Anterior cingulate cortex (tissue), 58 donors: ENCODE data around the gene CALML3.

Experiments used
- DNase-seq, 58 donors: peaks; one replicate each; lab custom pipeline; 2025; lab: John Stamatoyannopoulos, UW

The CALML3 gene

DNA sequence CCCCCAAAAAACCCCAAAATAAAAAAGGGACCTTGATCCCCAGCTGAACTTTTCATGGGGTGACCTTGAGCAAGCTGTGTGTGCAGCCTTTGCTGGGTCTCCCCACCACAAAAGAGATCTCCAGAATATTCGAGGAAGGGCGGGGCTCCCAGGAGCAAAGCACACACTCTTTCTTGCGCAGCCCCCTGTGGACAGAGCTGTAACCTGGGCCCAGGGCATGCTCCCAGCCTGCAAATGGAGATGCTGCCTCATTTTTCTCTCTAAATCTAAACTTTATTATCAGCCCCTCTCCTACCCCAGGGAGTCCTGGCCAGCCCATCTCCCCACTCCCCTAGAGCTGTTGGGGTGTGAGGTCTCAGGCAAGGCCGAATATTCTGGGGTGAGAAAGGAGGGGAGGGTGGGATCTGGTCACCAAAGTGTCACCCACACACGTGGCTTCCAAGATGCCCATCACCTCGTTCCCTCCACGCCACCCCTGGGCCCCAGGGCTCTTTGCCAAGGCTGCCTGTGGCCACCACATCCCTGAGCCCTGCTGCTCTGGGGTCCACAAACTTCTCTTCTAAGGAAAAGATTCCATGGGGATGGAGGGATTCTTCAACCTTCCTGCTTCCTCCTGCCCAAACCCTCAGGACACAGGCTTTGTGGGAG, 1.7 kb upstream of the CALML3 start:
- no peak for DNase-seq

DNA sequence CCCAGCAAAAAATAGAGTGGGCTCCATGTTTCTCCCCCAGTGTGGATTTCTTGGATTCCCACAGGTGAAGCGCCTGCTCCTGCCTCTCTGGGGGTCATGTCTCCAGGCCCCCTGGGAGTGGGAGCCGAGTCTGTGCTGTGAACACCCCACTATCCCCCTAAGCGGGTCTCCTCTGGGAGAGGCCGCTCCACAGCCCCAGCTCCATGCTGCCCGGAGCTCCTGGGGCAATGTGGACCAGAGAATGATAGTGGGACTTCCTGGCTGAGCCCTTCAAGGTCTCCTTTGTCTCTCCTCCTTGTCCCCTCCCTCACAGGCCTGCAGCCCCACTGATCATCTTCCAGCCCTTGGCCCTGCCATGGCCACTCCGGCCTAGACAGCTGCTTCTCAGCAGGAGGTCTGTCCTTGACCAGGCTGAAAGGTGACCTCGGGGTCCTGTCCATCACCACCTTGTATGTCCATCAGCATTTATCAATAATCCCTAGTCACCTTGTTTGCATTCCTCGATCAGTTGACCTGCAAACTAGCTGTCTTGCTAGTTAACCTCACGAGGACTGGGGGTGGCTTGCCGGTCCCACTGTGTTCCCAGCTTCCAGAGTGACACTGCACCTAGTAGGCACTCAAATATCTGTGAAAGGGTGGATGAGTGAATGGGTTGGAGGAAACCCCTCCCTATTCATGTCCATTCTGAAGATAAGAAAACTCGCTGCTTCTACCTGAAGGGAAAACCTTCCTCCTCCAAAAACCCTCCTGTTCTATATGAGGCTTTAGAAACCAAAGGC, 776 bp upstream of the CALML3 start:
- DNase-seq = no peak

- peak in 3 of 58 donors; percentile 5 to 36 (median 25) for DNase-seq
Observed at GRCh38 chr10:5525561-5526341, 990 bp downstream of the CALML3 start.

DNA sequence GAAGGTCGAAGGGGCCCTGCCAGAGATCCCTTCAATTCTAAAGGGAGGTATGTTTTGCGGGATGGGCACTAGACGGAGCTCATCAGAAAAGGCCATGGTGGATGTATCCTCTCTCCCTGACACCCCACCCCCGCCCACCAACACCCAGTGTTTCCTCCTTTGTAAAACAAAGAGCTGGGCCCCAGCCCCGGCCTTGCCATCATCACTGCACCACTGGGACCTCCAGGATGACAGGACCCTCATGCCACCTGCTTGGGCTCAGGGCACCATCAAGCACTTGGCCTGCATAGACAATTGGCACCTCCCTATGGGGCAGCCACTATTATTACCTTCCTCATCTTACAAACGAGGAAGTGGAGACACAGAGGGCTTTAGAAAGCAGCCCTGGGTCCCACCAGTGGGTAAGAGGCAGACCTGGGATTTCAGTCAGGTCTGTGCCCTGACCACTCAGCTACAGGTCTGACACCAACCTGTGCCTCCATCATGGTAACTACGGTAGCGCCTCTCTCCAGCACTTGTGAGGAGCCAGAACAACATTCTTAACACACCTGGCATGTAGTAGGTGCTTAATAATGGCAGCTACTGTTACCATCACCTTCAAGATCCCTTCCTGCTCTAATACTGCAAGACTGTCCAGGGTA, 2.0 kb downstream of the CALML3 start:
- no peak for DNase-seq

- no peak for DNase-seq
Observed at GRCh38 chr10:5527332-5528200, 2.8 kb downstream of the CALML3 start.

DNA sequence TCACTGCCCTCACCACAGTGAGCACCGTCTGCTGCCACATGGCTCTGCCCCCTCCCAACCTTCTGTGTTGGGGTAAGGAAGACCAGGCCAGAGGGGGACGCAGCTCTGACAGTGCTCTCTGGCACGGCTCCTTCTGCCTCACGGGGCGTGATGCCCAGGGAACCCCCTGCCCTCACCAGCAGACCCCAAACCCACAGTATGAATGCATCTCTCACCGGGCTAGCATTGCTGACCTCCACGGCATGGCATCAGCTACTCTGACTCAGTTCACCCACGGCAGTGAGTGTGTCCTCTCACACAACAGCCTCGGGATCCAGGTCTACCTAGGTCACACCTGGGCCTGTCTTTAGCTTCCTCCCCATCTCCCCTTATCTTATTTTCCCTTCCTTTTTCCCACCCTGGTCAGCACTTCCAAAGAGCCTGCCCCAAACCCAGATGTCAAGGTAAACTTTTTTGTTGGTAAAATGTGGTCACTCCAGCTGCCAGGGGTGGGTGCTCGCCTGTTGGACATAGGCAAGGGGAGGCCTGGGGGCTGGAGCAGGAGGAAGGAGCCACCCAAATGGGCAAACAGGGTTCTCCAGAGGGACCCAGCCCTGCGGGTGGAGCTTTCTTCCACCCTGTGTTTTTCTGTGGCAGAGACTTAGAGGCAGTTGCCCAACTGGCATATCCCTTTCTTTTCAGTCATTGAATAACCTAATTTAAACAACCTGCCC, 4.4 kb downstream of the CALML3 start:
- DNase-seq = no peak

DNA sequence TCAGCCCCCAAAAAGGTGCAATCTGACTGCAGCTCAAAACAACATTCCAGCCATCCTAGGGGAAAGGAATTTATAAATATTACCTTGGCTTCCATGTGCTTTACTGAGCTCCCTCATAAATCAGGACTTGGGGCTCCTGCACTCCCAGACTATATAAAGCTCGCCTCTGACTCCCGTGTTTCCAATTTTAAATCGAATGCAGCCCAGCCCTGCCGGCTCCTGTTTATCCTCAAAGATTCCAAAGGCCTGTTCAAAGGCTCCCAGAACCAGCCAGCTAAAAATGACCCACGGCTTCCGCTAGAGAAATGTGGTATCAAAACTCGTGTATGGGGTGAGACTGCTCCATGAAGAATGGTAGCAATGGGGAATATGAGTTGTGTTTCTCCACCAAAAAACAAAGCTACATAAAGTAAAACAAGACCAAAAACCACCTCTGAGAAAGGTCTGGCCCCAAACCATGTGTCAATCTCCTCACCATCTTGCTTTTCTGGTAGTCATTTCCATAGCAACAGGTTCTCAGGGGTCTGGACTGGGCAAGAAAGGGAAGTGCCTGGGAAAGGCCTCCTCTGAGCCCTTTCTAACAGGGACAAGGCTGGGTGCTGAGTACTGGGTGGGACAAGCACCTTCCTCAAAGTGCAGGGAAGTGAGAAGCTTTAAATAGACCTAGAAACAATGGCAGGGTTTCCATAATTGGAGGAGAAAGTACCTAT, 5.1 kb downstream of the CALML3 start:
- DNase-seq = no peak

- no peak for DNase-seq
Observed at GRCh38 chr10:5530412-5530806, 5.6 kb downstream of the CALML3 start.

GRCh38 chr10:5530846-5531557, 6.2 kb downstream of the CALML3 start:
- no peak for DNase-seq

DNA sequence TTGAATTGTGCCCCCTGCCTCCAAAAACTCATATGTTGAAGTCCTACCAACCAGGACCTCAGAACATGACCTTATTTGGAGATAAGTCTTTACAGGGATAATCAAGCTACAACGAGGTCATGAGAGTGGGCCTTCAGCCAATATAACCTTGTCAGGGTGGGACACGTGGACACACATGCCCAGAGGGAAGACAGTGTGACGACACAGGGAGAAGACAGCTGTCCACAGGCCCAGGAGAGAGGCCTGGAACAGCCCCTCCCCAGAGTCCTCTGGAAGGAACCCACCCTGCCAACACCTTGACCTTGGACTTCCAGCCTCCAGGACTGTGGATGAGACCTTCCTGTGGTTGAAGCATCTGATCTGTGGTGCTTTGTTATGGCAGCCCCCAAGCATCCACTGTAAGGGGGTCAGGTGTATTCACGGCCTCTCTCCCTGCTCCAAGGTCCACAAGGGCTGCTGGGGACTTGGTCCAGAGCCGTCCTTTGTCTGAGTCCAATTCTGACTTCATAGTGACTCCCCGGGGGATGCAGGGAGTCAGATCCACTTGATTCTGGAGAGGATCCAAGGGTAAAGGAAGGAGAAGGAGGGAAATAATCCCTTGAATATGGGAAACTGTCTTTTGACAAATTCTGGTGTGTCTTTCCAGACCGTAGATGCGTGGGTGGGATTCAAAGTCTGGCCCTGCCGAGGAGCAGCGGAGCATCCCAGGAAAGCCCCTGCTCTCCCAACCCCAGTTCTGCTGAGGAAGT, 7.0 kb downstream of the CALML3 start:
- DNase-seq = no peak

DNA sequence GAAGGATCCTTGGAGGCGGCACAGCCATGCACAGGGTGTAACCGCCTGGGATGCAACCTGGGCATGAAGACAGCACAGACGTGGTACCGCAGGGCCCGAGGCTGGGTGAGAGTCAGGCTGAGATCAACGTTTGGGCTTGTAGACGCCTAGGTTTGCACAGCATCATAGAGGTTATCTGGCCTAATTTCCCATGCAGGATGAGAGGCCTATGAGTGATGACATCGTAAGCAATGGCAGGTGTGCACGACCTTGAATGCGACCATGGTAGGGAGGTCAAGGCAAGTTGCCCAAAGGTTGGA, 7.5 kb downstream of the CALML3 start:
- DNase-seq = no peak

GRCh38 chr10:5532618-5533097, 7.9 kb downstream of the CALML3 start:
- DNase-seq = no peak

DNA sequence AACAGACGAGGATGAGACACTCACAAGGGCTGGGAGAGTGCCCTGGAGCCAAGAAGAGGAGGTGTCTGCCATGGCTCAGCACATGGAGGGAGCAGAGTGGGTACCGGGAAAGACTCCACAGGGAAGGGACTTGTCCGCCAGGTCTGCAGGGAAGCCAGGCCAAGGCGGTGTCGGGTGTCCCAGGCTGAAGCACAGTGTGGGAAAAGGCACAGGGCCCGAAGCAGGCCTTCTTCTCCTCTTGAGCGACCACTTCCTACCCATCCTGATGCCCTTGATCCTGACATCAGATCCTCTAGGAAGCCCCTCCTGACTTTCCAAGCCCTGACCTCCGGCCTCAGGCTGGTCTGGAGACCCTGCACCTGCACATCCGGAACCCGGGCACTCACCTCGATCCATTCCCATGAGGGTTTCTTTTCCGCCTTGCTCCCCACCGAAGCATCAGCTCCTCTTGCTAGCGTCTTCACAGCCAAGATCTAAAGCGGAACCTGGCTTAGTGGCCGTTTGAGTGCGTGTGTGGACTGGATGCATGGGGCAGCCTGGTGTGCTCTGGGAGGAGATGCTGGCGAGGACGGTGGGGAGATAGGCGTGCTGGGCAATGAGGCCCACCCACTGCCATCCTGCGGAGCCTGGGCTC, 8.5 kb downstream of the CALML3 start:
- DNase-seq = no peak

- no peak for DNase-seq
Observed at GRCh38 chr10:5534051-5534821, 9.5 kb downstream of the CALML3 start.

- DNase-seq = no peak
Observed at GRCh38 chr10:5534880-5535856, 10.4 kb downstream of the CALML3 start.
